ENCODE data around the gene NAP1L4.

DNA sequence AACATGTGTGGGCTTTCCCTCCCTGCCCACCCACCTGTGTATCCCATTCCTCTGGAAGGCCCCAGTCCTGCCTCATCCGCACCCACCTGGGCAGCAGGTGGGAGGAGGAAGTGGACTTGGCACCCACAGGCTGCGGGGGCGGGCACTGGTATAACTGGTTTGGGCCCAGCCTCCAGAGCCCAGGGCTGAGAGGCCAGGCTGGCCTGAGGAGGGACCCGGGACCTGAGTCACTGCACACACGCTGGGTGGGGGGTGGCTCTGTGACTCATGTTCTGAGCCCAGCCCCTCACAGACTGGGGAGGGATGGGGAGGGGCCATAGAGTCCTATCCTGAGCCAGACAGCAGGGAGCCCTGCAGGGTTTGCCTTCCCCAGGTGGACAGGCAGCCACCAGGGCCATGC is 79.6 kb downstream of the NAP1L4 start:
- TF ChIP-seq EZH2 (IDR thresholded peaks at IDR 0.05; ENCODE audit: insufficient read depth, poor library complexity, severe bottlenecking) (no peak), EZH2phosphoT487 (IDR thresholded peaks at IDR 0.05; ENCODE audit: insufficient read depth, low read depth) (no peak)
